ENCODE measurements around the gene SLC18A3. TPM values are rescaled to one million over a fixed set of nuclear protein-coding genes. Genes with fewer than 3 reads are reported as not detected.

Gene SLC18A3
- not detected for total RNA-seq

GRCh38 chr10:49610114-49610457, at the start of gene SLC18A3:
Gene SLC18A3, plus strand, starts transcription at chr10:49610310. Its CDS starts 431 bp downstream, at chr10:49610741.
- DNase-seq: no peak

GRCh38 chr10:49560526-49560925, 49.6 kb upstream of the SLC18A3 start:
- DNase-seq: no peak

- DNase-seq: no peak
Observed at GRCh38 chr10:49562893-49563292, 47.2 kb upstream of the SLC18A3 start.

GRCh38 chr10:49564461-49565009, 45.6 kb upstream of the SLC18A3 start:
- no peak for DNase-seq

- no peak for DNase-seq
Observed at GRCh38 chr10:49567810-49568209, 42.3 kb upstream of the SLC18A3 start.

GRCh38 chr10:49568235-49568634, 41.9 kb upstream of the SLC18A3 start:
- no peak for DNase-seq

- DNase-seq: no peak
Observed at GRCh38 chr10:49569031-49569631, 41.0 kb upstream of the SLC18A3 start.

- DNase-seq: no peak
Observed at GRCh38 chr10:49571388-49571787, 38.7 kb upstream of the SLC18A3 start.

- no peak for DNase-seq
Observed at GRCh38 chr10:49572594-49573114, 37.5 kb upstream of the SLC18A3 start.

- no peak for DNase-seq
Observed at GRCh38 chr10:49575489-49576072, 34.5 kb upstream of the SLC18A3 start.

- DNase-seq: no peak
Observed at GRCh38 chr10:49577182-49577925, 32.8 kb upstream of the SLC18A3 start.

- DNase-seq: no peak
Observed at GRCh38 chr10:49578392-49578791, 31.7 kb upstream of the SLC18A3 start.

- no peak for DNase-seq
Observed at GRCh38 chr10:49579621-49580020, 30.5 kb upstream of the SLC18A3 start.

- DNase-seq: no peak
Observed at GRCh38 chr10:49585387-49585786, 24.7 kb upstream of the SLC18A3 start.

- no peak for DNase-seq
Observed at GRCh38 chr10:49587981-49588380, 22.1 kb upstream of the SLC18A3 start.

GRCh38 chr10:49592726-49593563, 17.2 kb upstream of the SLC18A3 start:
- DNase-seq: peak; percentile 26

- DNase-seq: no peak
Observed at GRCh38 chr10:49593564-49593875, 16.6 kb upstream of the SLC18A3 start.

- DNase-seq: no peak
Observed at GRCh38 chr10:49593998-49594397, 16.1 kb upstream of the SLC18A3 start.

- no peak for DNase-seq
Observed at GRCh38 chr10:49594594-49594993, 15.5 kb upstream of the SLC18A3 start.

- no peak for DNase-seq
Observed at GRCh38 chr10:49595003-49595712, 15.0 kb upstream of the SLC18A3 start.

- no peak for DNase-seq
Observed at GRCh38 chr10:49595713-49596492, 14.2 kb upstream of the SLC18A3 start.

- DNase-seq: no peak
Observed at GRCh38 chr10:49596493-49596809, 13.7 kb upstream of the SLC18A3 start.

All from effector CD4-positive, alpha-beta T cell (primary cell).